K562 (cell line): Measurements from ENCODE around the gene CCDC78. TPM values are rescaled to one million over a fixed set of nuclear protein-coding genes. Genes with fewer than 3 reads are reported as not detected.

Source experiments
- ATAC-seq: fragments of 200-7000 bp; cut with Tn5 transposase; 3 replicates; pipeline ENCODE4 v1.9.1; 2020; ENCODE audit warnings: moderate library complexity
- BruUV-seq: library from RNA; stranded (reverse); fragments of 400-500 nt; replicated peaks from 2 replicates; lab custom pipeline; 2021; lab: Mats Ljungman, UMichigan
- CTCF ChIA-PET: fragments of 300-600 bp; formaldehyde crosslinking; extraction: SDS; loops from one replicate; lab custom pipeline; 2021; ENCODE audit warnings: low intra/inter-chr PET ratio; lab: Yijun Ruan, JAX
- POLR2A ChIA-PET: fragments of 300-600, 350-650 bp; sonication (Branson Sonifier 250); formaldehyde crosslinking; extraction: SDS; loops from one replicate; lab custom pipeline; 2021; ENCODE audit warnings: antibody characterized with exemption, inconsistent platforms; lab: Yijun Ruan, JAX
- DNase-seq, 4 experiments: peaks; one replicate each; pipeline versions ENCODE4 v3.0.0 to v3.0.0-alpha.2; 2011 to 2018; ENCODE audit warnings: low spot score in 3 of 4, mixed read lengths in 3 of 4; ENCODE audit errors: extremely low read depth in 1 of 4
- FAIRE-seq: peaks from 2 replicates; lab custom pipeline; 2011; peaks lifted over from hg19 to GRCh38; lab: Jason Lieb, UNC
- H2AFZ ChIP-seq: 2 replicates; pipeline ENCODE4 v1.6.0; 2011; ENCODE audit warnings: low read depth, low read length, control low read depth, inconsistent platforms
- H3K27ac ChIP-seq: fragments of 200-600 bp; 3 replicates; pipeline ENCODE4 v1.8.0; 2011; ENCODE audit warnings: low read depth, mild to moderate bottlenecking, control low read depth, inconsistent platforms, low read length, moderate library complexity, mixed read lengths; ENCODE audit errors: extremely low read depth
- H3K27me3 ChIP-seq, 2 experiments: fragments of 300-600 bp in 1 of 2; 2 replicates in 1 of 2; 3 replicates in 1 of 2; pipeline versions ENCODE4 v1.6.0 to v1.8.0; 2011; ENCODE audit warnings: inconsistent platforms in 2 of 2, low read length in 2 of 2, mild to moderate bottlenecking in 1 of 2, mixed read lengths in 1 of 2, moderate library complexity in 1 of 2; ENCODE audit not compliant: control insufficient read depth in 2 of 2, insufficient read depth in 2 of 2
- H3K36me3 ChIP-seq: fragments of 300-600 bp; 3 replicates; pipeline ENCODE4 v1.8.0; 2011; ENCODE audit warnings: mild to moderate bottlenecking, low read length, inconsistent platforms; ENCODE audit not compliant: control insufficient read depth, insufficient read depth
- H3K4me1 ChIP-seq, 2 experiments: fragments of 200-600 bp in 1 of 2; replicated peaks in 1 of 2; 2 replicates in 1 of 2; 3 replicates in 1 of 2; pipeline versions ENCODE4 v1.5.1 to v1.8.0; 2011; ENCODE audit warnings: inconsistent platforms in 2 of 2, low read length in 2 of 2, mild to moderate bottlenecking in 1 of 2, mixed read lengths in 1 of 2, moderate library complexity in 1 of 2; ENCODE audit not compliant: control insufficient read depth in 2 of 2, insufficient read depth in 2 of 2
- H3K4me2 ChIP-seq: 2 replicates; pipeline ENCODE4 v1.6.1; 2011; ENCODE audit warnings: low read length, control low read depth, inconsistent platforms, mixed read lengths; ENCODE audit not compliant: insufficient read depth
- H3K4me3 ChIP-seq: fragments of 200-600 bp; sonication (generic), shearing (Covaris generic); 2 replicates; pipeline ENCODE4 v1.5.1; 2016; ENCODE audit warnings: control low read depth, inconsistent platforms
- H3K79me2 ChIP-seq: fragments of 200-600 bp; 3 replicates; pipeline ENCODE4 v1.8.0; 2011; ENCODE audit warnings: low read length, inconsistent platforms; ENCODE audit not compliant: control insufficient read depth, insufficient read depth
- H3K9ac ChIP-seq, 2 experiments: 2 replicates each; pipeline versions ENCODE4 v1.6.0 to v1.6.1; 2011; ENCODE audit warnings: low read depth in 2 of 2, low read length in 2 of 2, control low read depth in 1 of 2, inconsistent platforms in 1 of 2, mild to moderate bottlenecking in 1 of 2, mixed read lengths in 1 of 2; ENCODE audit not compliant: insufficient read depth in 1 of 2
- H3K9me1 ChIP-seq: one replicate; pipeline ENCODE4 v1.6.0; 2011; ENCODE audit warnings: inconsistent platforms, mild to moderate bottlenecking, low read length, moderate library complexity; ENCODE audit not compliant: control insufficient read depth, insufficient read depth
- H3K9me3 ChIP-seq: replicated peaks from 2 replicates; pipeline ENCODE4 v1.5.1; 2011; ENCODE audit warnings: low read depth, low read length, inconsistent platforms; ENCODE audit not compliant: control insufficient read depth, insufficient read depth
- H4K20me1 ChIP-seq: replicated peaks from 2 replicates; pipeline ENCODE4 v1.6.1; 2011; ENCODE audit warnings: low read length, inconsistent platforms, mixed read lengths; ENCODE audit not compliant: control insufficient read depth, insufficient read depth
- BMI1 ChIP-seq: fragments of 150-350 bp; IDR thresholded peaks from 2 replicates; pipeline ENCODE4 v1.6.1; 2014; ENCODE audit warnings: low read length
- CHD2 ChIP-seq: IDR thresholded peaks from 2 replicates; pipeline ENCODE4 v1.6.1; 2011; ENCODE audit warnings: low read depth, low read length
- HDAC3 ChIP-seq: fragments of 450-650 bp; IDR thresholded peaks from 2 replicates; pipeline ENCODE4 v1.6.1; 2018; ENCODE audit warnings: borderline replicate concordance, mild to moderate bottlenecking, moderate library complexity; ENCODE audit not compliant: partially characterized antibody
- KLF10 ChIP-seq: fragments of 250-450 bp; sonication (Bioruptor Pico); IDR thresholded peaks from 2 replicates; pipeline ENCODE4 v1.6.1; 2021; ENCODE audit warnings: matching md5 sums
- MBD2 ChIP-seq: sonication (generic); IDR thresholded peaks from 2 replicates; pipeline ENCODE4 v1.6.1; 2016; ENCODE audit warnings: low read depth, borderline replicate concordance
- NFIX ChIP-seq: fragments of 250-450 bp; sonication (Bioruptor Pico); IDR thresholded peaks from 2 replicates; pipeline ENCODE4 v1.4.0; 2020; ENCODE audit warnings: low read depth, mild to moderate bottlenecking, moderate library complexity
- PHB ChIP-seq: fragments of 250-450 bp; sonication (Bioruptor Pico); IDR thresholded peaks from 2 replicates; pipeline ENCODE4 v1.5.0; 2021
- POLR2B ChIP-seq: fragments of 450-650 bp; IDR thresholded peaks from 2 replicates; pipeline ENCODE4 v1.6.1; 2018; ENCODE audit warnings: low read depth; ENCODE audit not compliant: partially characterized antibody
- POLR2H ChIP-seq: IDR thresholded peaks from 2 replicates; pipeline ENCODE4 v1.6.1; 2016; ENCODE audit warnings: missing genetic modification characterization, low read depth, mild to moderate bottlenecking, control low read depth, missing compliant biosample characterization, moderate library complexity
- TEAD4 ChIP-seq, 2 experiments: sonication (generic) in 1 of 2; formaldehyde crosslinking in 1 of 2; IDR thresholded peaks; 2 replicates each; pipeline versions ENCODE4 v1.6.1 to v1.8.0; 2012 to 2022; ENCODE audit warnings: borderline replicate concordance in 1 of 2, inconsistent platforms in 1 of 2, low read length in 1 of 2, mild to moderate bottlenecking in 1 of 2, missing genetic modification reagents in 1 of 2
- ZNF282 ChIP-seq: sonication (generic); formaldehyde crosslinking; IDR thresholded peaks from 2 replicates; pipeline ENCODE4 v1.8.1; 2023; ENCODE audit warnings: missing genetic modification reagents
- ZNF384 ChIP-seq: IDR thresholded peaks from 2 replicates; pipeline ENCODE4 v1.6.1; 2012; ENCODE audit warnings: low read depth, low read length, improper control_type of control experiment
- ZNF444 ChIP-seq: fragments of 250-450 bp; sonication (Bioruptor Pico); IDR thresholded peaks from 2 replicates; pipeline ENCODE4 v1.4.0; 2020; ENCODE audit warnings: mild to moderate bottlenecking, moderate library complexity
- ZNF445 ChIP-seq: fragments of 250-450 bp; sonication (Bioruptor Pico); IDR thresholded peaks from 2 replicates; pipeline ENCODE4 v1.4.0; 2020; ENCODE audit warnings: low read depth, mild to moderate bottlenecking, moderate library complexity
- ZNF699 ChIP-seq: fragments of 250-450 bp; sonication (Bioruptor Pico); IDR thresholded peaks from 2 replicates; pipeline ENCODE4 v1.8.0; 2021; ENCODE audit warnings: mild to moderate bottlenecking, moderate library complexity; ENCODE audit not compliant: insufficient replicate concordance
- ZNF830 ChIP-seq: fragments of 250-450 bp; sonication (Bioruptor Pico); IDR thresholded peaks from 2 replicates; pipeline ENCODE4 v1.5.0; 2021; ENCODE audit warnings: mild to moderate bottlenecking
- WGBS: fragments of 100-300 bp; shearing (Covaris generic); methylation state at CpG from one replicate; pipeline ENCODE4 v1.1.6; 2016; ENCODE audit warnings: low coverage, mixed read lengths; ENCODE audit not compliant: insufficient coverage; ENCODE audit errors: missing lambda C conversion rate; 5-methylcytosine and 5-hydroxymethylcytosine counted together
- in situ Hi-C: fragments of 300-500 bp; cut with MboI; formaldehyde crosslinking; loops from 4 replicates; pipeline ENCODE4 v1.15.0; 2018; ENCODE audit warnings: inconsistent platforms, mixed read lengths
- intact Hi-C: fragments of 100-400 bp; cut with micrococcal nuclease; formaldehyde crosslinking; loops from 2 replicates; pipeline ENCODE4 v1.14.2; 2022
- polyA plus RNA-seq, 8 experiments: library from polyadenylated mRNA; depleted of rRNA in 4 of 8; stranded (reverse) in 5 of 8; unstranded in 3 of 8; fragments of >200 nt; fragmentation: Nextera tagmentation in 2 of 8; fragmentation: Illumina TruSeq in 1 of 8; extraction: Ambion mirVana in 2 of 8; extraction: Trizol in 1 of 8; gene quantifications; 2 replicates each; pipeline versions ENCODE4 v1.2.1 to v1.2.3, GENCODE V29; 2011 to 2014; ENCODE audit warnings: inconsistent platforms in 1 of 8, missing spikeins in 1 of 8
- total RNA-seq, 7 experiments: library from RNA; depleted of rRNA in 6 of 7; stranded (reverse); fragments of >200 nt in 6 of 7; fragmentation: Illumina TruSeq in 2 of 7; extraction: Trizol in 2 of 7; gene quantifications; 2 replicates each; pipeline versions ENCODE4 v1.2.1 to v1.2.3, GENCODE V29; 2011 to 2021; ENCODE audit warnings: low replicate concordance in 1 of 7
- TF ChIP-seq, protein P1 (sequence below): sonication (generic); formaldehyde crosslinking; IDR thresholded peaks from 2 replicates; pipeline ENCODE4 v1.8.0; 2022; ENCODE audit warnings: missing genetic modification reagents, mild to moderate bottlenecking, borderline replicate concordance
- TF ChIP-seq, protein P2 (sequence below): sonication (generic); formaldehyde crosslinking; IDR thresholded peaks from 2 replicates; pipeline ENCODE4 v1.8.0; 2022; ENCODE audit warnings: mild to moderate bottlenecking, missing genetic modification reagents, borderline replicate concordance

CCDC78 gene
- total and polyA plus RNA-seq, 9 of the 15 experiments (the other 6 are each of a cell fraction or from before 2014, with no cell fraction given), result 0.24 to 17.7 (median 2.9) TPM

DNA sequence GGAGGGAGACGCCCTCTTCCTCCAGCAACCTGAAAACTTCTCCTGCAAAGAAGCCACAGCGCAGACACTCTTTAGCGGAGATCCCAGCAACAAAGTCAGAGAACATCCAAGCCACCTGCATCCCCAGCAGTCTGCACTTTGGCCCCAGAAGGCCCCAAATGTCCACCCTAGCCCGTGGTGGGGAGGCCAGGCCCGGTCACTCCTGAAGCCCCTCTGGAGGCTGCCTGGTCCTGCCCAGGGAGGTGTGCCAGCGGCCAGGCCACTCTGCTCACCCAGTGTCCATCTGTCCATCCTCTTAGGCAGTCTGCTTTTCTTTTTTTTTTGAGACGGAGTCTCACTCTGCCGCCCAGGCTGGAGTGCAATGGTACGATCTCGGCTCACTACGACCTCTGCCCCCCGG is 6.1 kb upstream of the CCDC78 start:
- in situ Hi-C loops (no loop called here), intact Hi-C loops (no loop called here)
- H4K20me1 ChIP-seq, result no peaks in the 10 kb centered on the region; the same call in 1 of the 2 replicates
- no peaks in the 10 kb centered on the region for H3K9me1 ChIP-seq
- H3K4me1 ChIP-seq, result peaks cover 10 to 95% of the 10 kb centered on the region in 2 experiments
- no peak for FAIRE-seq
- TF ChIP-seq TEAD4 (IDR thresholded peaks at IDR 0.05; ENCODE audit: low read length) (no peak), TEAD4 (CRISPR knock-in tag; IDR thresholded peaks at IDR 0.05; ENCODE audit: borderline replicate concordance) (no peak), ZNF699 (CRISPR knock-in tag) (no peak), NFIX (CRISPR knock-in tag) (no peak), ZNF444 (CRISPR knock-in tag) (no peak), CHD2 (no peak), ZNF282 (CRISPR knock-in tag) (no peak), PHB (CRISPR knock-in tag) (no peak), POLR2B (no peak), ZNF830 (CRISPR knock-in tag) (no peak), ZNF384 (no peak), MBD2 (no peak), KLF10 (CRISPR knock-in tag) (no peak), BMI1 (no peak), ZNF445 (CRISPR knock-in tag) (no peak), POLR2H (tag) (no peak), HDAC3 (no peak)
- TF ChIP-seq, protein P1, sequence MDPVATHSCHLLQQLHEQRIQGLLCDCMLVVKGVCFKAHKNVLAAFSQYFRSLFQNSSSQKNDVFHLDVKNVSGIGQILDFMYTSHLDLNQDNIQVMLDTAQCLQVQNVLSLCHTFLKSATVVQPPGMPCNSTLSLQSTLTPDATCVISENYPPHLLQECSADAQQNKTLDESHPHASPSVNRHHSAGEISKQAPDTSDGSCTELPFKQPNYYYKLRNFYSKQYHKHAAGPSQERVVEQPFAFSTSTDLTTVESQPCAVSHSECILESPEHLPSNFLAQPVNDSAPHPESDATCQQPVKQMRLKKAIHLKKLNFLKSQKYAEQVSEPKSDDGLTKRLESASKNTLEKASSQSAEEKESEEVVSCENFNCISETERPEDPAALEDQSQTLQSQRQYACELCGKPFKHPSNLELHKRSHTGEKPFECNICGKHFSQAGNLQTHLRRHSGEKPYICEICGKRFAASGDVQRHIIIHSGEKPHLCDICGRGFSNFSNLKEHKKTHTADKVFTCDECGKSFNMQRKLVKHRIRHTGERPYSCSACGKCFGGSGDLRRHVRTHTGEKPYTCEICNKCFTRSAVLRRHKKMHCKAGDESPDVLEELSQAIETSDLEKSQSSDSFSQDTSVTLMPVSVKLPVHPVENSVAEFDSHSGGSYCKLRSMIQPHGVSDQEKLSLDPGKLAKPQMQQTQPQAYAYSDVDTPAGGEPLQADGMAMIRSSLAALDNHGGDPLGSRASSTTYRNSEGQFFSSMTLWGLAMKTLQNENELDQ, result no peak
- TF ChIP-seq, protein P2, sequence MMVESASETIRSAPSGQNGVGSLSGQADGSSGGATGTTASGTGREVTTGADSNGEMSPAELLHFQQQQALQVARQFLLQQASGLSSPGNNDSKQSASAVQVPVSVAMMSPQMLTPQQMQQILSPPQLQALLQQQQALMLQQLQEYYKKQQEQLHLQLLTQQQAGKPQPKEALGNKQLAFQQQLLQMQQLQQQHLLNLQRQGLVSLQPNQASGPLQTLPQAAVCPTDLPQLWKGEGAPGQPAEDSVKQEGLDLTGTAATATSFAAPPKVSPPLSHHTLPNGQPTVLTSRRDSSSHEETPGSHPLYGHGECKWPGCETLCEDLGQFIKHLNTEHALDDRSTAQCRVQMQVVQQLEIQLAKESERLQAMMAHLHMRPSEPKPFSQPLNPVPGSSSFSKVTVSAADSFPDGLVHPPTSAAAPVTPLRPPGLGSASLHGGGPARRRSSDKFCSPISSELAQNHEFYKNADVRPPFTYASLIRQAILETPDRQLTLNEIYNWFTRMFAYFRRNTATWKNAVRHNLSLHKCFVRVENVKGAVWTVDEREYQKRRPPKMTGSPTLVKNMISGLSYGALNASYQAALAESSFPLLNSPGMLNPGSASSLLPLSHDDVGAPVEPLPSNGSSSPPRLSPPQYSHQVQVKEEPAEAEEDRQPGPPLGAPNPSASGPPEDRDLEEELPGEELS (CRISPR knock-in tag), result no peak
- TF ChIP-seq, all 486 proteins: peak for 0
- WGBS, result 88% methylated on average over 9 of the region's 12 CpGs
- Histone ChIP-seq H3K9ac (0 out of 4 replicates have a peak overlapping the region, but pooled peaks of 1 of the 2 experiments have one; percentile 40), H3K36me3 (peaks cover 78% of the 10 kb centered on the region; the same call in 2 of the 3 replicates), H3K9me3 (no peaks in the 10 kb centered on the region), H3K27me3 (no peaks in the 10 kb centered on the region), H2AFZ (no peak overlapping the region), H3K4me2 (no peak overlapping the region), H3K27ac (no peak overlapping the region), H3K4me3 (no peak overlapping the region), H3K79me2 (peaks cover 23% of the 10 kb centered on the region)
- ATAC-seq (no peak), DNase-seq (no peak)
- BruUV-seq, result no TSS peak
- ChIA-PET POLR2A (interaction anchor here (0.6 to 1.3 kb wide), 4 partner anchors 8 to 68 kb away, joined by 3 to 7 read pairs (median 4); partner anchors contain the start of genes CIAO3 and GNG13), CTCF (no interaction called here)
